ENCODE results near the gene TBCEL.
A peak's percentile ranks its signal among the peaks of the same experiment; 100 is the strongest.

Gene TBCEL

DNA sequence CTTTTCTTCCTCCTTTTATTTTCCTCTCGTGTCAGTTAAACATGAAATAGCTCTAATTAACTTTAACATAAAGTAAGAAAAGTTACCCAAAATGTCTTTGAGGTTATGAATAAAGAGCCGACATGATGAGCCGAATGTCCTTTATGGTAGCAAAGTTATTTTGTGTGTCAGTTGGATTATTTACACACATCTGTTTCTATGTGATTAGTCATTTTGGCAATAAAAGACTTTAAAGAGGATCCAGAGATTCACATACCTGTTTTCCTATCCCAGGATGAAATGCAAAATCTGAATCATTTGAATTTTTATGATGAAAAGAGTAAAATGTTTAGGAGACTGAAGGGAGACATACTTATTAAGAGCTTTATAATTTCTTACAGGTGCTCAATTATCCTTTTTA lies 43.1 kb downstream of the TBCEL start:
- DNase-seq: no peak

DNA sequence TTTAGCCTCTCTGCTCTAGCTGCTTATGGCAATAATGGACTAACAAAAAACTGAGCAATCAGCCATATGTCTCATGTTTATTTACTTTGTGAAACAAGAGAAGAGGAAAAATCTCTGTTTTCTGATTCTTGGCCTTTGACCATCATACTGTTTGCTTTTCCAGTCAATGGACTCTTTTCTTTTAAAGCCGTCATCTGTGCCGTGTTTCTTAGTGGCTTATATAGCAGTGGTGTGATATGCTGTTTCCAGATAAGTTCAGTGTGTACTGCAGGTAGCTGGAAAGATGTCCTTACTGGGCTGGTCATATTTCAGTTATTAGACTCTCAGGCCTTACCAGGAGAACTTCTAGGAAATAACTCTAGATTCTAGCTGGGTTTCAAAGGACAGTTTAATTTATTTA lies 43.6 kb downstream of the TBCEL start:
- DNase-seq: peak; percentile 56

DNA sequence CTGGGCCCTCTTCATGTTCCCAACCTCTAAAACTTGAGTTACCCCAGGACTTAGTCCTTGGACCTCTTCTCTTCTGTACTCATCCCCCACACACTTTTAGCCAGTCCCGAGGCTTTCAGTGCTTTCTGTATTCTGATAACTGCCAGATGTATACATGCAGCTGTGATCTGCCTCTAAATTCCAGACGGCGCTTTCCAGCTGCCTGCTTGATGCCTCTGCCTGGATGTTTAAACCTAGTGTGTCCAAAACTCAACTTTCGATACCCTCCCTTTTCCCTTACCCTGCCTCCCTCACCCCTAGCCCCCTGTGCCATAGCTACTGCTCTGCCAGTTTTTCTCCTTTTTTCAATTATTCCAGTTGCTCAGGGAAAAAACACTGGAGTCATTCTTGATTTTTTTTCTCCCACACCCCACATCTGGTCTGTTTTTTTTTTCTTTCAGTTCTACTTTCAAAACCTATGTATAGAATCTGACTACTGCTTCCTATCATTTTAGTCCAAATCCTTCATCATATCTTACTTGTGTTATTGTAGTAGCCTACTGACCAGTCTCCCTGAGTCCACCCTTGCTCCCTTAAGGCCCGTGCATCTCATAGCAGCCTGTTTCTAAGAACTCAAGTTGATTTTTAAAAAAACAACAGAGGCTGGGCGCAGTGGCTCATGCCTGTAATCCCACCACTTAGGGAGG lies 44.2 kb downstream of the TBCEL start:
- no peak for DNase-seq

DNA sequence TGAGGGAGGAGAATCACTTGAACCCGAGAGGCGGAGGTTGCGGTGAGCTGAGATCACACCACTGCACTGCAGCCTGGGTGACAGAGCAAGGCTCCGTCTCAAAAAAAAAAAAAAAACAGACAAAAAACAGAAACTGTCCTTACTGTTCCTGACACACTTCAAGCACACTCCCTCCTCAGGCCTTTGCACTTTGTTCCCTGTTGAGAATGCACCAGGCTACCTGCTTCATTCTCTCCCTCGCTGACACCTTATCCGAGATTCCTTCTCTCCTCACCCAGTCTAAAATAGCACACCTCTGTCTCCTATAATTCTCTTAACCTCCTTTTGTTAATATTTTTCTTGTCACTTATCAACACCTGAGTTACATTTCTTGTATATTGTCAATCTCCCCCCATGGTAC lies 44.9 kb downstream of the TBCEL start:
- DNase-seq: no peak

DNA sequence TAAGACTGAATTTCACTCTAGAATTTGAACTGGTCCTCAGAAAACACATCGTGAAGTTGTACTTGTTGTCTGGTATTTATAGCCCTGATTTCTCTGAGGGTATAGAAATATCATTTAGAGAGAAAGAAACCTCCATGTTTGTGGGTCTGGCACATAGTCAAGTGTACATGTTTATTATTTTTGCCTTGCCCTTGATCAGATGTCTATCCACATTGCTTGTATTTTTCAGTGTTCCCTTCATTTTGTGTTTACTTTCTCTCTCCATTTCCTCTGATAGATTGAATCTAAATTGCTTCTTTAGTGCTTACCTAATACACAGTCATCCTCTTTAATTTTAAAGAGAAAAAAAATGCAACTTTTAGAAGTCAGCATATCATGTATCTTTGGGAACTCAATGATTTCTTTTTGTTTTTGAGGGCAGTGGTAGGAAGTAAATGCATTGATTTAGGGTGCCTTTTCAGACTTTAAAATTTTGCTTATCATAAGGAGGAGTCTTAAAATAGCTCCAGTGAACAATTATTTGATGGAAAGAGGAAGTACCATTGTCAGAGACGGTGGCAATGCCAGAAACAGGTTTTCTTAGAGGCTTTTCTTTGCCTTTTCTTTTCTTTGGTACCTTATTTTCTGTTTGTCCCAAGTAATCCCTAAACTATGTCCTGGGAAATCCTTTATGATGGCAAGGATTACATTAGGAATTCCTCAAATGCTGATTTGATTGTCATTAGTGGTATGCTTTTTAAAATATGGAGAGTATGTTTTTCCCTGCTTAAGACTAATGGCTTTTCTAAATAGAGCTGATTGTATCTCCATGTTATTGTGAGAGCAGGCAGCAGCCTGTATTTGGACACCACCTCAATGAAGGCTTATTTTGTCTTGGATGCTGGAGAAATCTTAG lies 47.3 kb downstream of the TBCEL start:
- DNase-seq: no peak

DNA sequence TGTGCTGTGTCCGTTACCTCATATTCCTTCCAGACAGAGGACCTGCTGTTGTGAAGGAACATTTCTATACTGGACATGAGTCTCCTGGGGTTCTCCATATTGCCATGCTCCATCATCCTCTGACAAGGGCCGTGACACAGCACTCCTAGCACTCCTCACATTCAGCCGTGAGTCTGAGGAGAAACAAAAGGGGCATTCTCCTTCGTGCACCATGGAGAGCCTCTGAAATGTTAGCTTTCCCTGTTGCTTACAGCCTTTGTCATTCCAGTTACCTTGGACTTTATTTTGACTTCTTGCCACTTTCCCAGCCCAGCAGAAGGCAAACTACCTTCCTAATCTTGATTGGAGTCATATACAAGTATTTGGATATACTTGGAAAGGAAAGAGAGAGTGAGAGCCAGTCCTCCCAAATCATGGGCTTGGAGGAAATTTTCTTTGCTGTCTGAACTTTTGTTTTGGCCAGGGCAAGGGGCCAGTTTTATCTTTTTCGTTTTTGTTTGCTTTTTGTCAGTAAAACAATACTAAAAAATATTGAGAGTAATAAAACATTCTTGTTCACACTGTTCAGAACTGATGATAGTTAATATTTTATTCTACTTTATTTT lies 48.0 kb downstream of the TBCEL start:
- no peak for DNase-seq

DNA sequence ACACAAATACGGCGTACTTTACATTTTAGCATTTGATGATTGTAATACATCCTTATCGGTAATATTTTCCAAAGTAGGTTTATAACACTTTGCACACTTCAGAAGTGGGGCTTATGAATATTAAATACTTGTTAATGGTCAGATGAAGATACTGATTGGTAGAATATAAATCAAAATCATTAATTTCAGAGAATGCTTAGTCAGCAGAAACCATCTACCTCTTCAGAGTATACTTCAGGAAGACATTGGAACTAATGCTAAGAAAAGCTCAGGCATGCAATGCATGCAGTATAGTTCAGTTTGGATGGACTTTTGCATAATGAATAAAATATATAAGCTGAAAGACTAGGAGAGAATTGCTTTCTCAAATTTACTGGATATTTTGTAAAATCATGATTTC lies 57.4 kb downstream of the TBCEL start:
- DNase-seq: no peak

DNA sequence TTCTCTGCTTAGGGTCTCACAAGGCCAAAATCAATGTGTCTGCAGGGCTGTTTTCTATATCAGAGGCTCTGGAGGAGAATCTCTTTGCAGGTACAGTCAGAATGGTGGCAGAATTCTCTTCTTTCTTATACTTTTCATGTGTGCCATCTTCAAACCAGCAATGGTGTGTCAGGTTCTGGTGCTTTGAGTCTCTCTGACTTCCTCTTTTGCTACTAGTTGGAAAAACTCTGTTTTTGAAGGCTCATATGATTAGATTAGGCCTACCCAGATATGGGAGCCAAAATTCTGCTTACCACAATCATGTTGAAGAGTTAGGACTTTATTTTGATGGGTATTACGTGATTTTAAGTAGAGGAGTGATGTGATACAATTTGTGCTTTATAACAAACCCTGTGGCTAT lies 58.3 kb downstream of the TBCEL start:
- DNase-seq: no peak

DNA sequence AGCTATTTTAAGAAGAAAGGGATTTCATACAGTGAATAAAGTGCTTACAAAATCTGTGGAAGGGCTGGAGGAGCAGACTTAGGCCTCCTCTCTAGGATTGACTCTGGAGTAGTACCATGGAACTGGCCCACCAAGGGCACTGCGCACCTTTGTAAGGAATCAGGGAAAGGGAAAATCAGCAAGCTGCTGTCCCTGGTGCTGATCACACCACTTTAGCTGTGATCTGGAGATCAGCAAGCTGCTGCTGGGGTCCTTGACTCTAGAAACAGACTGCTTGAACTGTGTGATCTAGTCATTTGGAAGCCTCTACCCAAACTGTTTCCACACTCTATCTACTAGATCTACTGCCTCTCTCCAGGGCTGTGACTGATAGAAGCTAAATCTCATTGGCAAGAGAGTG lies 58.8 kb downstream of the TBCEL start:
- DNase-seq: no peak

DNA sequence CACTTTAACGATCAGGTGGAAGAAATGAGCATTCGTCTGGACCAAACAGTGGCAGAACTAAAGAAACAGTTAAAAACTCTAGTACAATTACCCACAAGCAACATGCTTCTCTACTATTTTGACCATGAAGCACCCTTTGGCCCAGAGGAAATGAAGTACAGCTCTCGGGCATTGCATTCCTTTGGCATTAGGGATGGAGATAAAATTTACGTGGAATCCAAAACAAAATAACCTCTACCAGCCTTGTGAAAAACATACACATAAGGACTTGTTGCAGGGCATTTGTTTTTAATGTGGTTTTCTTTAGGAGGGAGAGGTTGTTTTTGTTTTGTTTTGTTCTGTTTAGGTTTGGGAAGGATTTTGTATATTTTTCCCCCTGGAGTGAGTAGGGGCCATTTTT lies 63.0 kb downstream of the TBCEL start:
- DNase-seq: no peak

DNA sequence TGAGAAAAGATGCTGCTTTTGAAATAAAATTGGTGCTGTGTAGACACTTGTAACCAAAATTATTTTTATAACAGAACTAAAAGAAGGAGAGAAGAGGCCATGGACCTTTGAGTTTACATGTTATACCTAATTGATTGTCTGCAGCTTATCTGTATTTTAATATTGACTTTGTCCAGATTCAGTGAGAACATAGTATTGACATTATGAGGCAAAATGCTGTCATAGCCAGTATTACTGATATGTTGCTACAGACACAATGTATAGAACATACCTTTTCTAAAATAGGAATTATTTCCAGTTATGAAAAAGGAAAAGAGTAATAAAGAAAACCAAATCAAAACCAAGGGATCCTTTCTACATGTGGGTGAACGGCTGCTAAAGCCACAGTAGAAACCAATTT lies 65.7 kb downstream of the TBCEL start:
- no peak for DNase-seq

DNA sequence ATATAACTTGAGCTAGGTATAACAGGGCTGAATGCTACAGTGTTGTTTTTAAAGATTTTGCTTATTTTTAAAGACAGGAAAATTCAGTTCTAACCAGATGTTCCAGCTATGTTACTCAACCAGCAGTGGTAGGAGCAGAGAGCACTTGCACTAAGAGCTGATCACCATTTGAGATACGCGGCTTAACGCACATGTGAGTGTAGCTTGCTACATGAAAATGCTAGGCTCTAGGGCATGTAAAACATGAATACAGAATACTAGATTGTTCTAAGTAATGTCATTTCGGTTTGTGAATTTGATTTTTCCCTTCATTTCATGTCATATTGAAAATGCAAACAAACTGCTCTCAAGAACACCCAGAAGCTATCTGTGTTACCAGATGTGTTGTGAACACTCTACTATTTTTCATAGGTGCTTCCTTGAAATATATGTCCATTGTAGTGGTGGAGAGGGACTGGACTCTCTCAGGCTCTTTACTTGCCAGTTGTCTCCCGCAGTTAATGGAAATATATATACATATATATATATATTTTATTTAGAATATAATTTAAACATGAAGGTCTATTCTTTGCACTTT lies 66.3 kb downstream of the TBCEL start:
- no peak for DNase-seq

DNA sequence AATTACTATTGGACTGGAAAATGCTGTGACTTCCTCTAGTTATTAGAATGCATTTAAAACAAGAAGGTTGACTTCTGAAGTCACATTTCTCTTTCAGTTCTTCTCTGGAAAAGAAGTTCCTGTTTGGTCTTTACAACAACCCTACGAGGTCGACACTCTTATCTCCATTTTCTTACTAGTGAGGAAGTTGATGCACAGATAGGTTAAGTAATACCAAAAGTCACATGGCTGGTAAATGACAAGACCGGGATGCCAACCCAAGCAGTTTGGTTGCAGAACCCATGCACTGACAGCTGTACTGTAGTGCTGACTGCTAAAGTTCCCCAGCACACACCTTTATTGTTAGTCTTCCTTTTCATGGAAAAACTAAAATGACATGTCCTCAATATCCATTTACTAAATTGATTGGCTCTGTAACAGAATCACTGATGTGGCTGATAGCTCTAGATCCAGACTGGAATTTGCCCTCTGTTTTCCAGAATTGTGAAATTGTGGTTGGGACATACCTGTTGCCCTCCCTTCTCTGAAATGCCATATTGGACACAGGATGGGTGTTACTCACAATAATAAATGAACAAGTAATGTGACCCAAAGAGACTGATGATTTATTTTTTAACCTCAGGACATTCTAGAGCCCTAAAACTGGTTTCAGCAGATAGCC lies 67.7 kb downstream of the TBCEL start:
- no peak for DNase-seq

DNA sequence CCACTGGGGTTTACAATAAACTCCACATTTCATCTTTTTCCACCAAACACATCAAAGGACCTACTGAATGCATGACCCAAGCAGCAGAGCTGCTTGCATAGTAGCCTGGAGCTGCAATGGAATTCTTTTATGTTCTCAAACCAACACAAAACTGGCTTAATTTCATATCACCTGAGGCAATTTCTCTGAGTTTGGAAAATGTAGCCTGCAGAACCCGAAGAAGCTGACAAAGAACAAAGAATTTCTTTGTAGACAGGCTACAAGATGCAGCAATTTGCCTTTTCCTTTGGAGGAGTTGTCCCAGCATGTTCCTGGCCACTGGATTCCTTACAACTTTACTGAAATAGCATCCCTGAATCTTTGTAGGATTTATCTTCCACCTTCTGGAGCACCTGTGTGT lies 71.7 kb downstream of the TBCEL start:
- no peak for DNase-seq

DNA sequence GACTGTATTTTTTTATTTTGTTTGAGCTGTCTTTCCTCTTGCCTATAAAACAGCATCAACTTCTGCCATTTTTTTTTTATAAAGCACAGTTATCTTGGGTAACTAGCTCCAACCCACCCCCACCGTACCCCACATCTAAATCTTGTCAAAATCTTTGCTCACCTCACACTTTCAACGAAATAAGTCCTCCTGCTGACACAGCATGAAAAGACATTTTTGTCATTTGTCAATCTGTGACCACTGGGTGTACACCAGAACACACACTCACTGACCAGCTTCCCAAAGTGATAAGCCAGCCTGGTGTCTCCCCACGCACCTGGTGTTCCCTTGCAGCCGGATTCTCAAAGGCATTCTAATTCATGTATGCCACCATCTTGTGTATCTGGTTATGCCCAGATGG lies 75.5 kb downstream of the TBCEL start:
- no peak for DNase-seq

DNA sequence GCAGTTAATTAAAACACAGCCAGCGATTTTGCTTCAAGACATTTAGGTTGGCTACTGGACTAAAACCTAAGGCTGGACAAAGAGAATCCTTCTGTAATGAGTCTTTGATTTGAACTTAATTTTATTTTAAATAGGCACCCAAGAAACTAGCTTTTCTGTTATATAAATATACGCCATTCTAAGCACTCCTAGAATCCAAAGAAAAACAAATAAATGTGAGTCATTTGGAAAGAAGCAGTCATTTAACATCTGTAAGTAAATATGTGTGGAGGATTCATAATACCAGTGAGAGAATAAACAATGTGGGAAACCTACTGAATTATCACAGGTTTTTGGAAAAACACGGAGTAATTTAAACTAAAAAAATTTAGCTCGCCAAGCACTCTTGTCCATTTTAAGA lies 76.0 kb downstream of the TBCEL start:
- no peak for DNase-seq

DNA sequence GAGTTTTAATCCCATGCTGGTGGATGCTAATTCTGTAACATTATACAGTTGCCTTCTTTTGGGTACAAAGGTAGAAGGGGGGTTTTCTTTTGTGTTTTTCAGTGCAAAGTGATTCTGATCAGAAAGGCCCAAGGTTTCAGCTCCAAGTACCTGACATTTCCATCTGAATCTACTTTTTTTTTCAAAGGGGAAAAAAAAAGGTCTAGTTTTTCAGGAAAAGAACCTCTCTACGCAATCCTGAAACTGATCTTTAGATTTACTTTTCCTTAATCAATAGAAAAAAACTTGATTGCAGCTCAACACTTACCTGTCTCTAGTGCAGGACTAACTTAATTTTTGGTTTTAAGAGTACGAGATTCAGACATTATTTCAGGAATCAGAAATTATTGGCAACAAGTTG lies 77.0 kb downstream of the TBCEL start, which contains the start of gene TECTA:
Gene TECTA (plus strand): TSS at position 301 of the 400 bp plus-strand sequence. CDS start 1,423 bp downstream, outside the sequence.
- DNase-seq: no peak

DNA sequence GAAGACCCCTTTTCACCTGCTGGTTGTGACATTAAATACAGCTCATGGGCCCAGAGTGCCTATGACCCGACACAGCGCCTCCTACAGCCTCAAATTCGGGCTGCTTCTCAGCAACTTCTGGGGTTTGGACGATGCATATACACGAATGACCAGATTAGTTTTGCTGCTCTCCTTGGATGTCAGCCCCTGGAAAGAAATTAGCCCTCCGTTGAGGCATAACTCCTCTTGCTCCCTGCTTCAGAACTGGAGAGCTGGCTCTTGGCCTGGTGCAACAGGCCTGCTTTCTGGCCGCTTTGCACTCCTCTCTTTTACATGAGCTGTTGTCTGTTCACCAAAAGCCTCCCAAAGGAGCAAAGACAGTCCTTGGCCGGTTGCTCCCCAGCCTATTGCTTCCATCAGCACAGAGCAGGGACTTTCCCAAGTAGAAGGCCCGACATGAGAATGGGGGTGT lies 80.4 kb downstream of the TBCEL start:
- no peak for DNase-seq

DNA sequence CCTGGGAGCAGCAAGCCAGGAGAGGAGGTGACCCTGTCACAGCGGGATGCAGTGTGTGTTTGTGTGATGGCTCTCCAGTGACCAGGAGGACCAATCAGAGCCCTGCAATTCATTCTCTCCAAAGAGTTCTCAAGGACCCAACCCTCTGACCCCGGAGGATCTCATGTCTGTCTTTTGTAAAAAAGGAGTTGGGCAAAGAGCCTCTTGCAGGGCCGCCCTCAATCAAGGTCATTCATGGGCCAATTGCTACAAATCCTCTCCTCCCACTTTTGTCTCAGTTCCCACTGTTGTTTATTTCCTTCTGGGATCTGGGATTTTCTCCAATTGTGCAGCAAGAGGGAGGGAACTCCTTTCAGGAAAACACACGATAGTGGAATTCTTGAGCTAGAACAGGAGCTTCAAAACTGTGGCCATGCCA lies 81.2 kb downstream of the TBCEL start:
- no peak for DNase-seq

DNA sequence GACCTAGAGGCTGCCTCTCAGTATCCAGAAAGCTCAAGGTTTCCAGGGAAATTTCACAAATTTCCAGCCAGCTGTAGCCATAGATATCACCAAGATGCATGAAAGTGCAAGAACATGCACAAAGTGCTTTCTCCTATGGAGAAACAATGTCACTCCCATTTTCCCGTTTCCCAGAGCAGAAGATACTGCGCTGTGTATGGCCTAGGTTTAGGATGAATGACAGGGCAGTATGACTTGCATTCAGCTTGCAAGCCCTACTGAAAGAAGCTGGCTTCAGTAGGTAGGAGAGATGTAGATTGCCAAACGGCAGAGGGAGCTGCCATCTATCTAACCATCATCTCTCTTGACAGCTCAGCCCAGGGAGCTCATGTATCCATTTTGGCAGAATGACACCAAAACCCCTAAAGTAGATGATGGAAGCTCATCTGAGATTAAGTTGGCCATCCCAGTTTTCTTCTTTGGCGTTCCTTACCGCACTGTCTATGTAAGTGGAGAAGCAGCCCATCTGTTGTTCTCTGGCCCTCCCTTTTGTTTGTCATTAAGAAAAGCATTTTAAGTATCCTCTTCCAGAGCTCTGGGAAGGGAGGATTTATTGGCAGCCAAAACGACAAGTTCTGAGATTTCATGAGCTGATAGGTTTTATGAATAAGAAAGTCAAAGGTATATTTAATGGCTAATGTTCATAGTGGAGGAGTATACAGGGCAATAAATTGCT lies 81.7 kb downstream of the TBCEL start:
- DNase-seq: no peak

DNA sequence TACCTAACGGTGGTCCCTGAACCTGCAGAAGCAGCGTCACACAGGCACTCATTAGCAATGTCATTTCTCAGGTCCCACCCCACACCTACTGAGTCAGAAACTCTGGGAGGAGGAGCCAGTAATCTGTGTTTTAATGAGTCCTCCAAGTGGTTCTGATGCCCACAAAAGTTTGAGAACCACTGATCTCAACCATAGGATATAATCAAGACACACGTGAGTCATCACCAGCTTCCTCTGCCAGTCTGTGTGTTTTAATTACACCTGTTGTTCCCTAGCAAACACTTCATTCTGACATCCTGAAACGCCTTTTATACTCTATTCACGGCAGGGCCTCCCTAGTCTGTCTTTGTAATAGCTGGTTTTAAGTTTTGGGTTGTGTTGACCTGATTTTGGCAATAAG lies 82.9 kb downstream of the TBCEL start:
- no peak for DNase-seq

DNA sequence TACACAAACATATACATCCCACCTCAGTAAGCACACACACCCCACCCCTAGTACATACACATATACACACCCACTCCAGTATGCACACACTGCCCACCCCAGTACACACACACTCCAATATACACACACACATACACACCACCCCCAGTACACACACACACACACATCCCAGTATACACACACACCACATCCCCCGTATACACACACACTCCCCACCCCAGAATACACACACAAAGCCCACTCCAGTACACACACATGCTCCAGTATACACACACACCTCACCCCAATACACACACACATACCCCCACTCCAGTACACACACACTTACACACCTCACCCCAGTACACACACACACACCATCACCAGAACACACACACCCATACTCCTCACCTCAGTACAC lies 84.5 kb downstream of the TBCEL start:
- no peak for DNase-seq

Measured in DMS79 treated with DMSO at 0.1 percent for 48 hours (cell line).